OCI-LY3 (cell line): ENCODE results near the gene C13orf46.

Source experiments
- CTCF ChIP-seq: fragments of 200-600, 300-600 bp; sonication (generic); IDR thresholded peaks from 2 replicates; pipeline ENCODE4 v1.5.1; 2014; ENCODE audit warnings: antibody characterized with exemption, low read length, low read depth
- EZH2phosphoT487 ChIP-seq: fragments of 200-600 bp; shearing (Covaris generic); IDR thresholded peaks from 2 replicates; pipeline ENCODE4 v1.6.1; 2018; ENCODE audit warnings: antibody characterized with exemption, mixed run types, low read depth

- TF ChIP-seq CTCF (no peak), EZH2phosphoT487 (no peak)
Observed at GRCh38 chr13:113933901-113934300, 40.0 kb downstream of the C13orf46 start.
